GM18511 (cell line): ENCODE results near the gene CYP46A1.

Source experiments
- ATAC-seq: cut with Tn5 transposase; IDR thresholded peaks from one replicate; pipeline ENCODE4 v1.9.1; 2021; ENCODE audit warnings: mild to moderate bottlenecking, moderate library complexity; ENCODE audit not compliant: unreplicated experiment

The CYP46A1 gene

GRCh38 chr14:99741227-99741976 is 57.3 kb downstream of the CYP46A1 start:
- ATAC-seq, result no peak

- ATAC-seq, result no peak
These were observed 58.0 kb downstream of the CYP46A1 start for GRCh38 chr14:99742074-99742473.

GRCh38 chr14:99742509-99743487 is 58.7 kb downstream of the CYP46A1 start:
- ATAC-seq, result no peak

DNA sequence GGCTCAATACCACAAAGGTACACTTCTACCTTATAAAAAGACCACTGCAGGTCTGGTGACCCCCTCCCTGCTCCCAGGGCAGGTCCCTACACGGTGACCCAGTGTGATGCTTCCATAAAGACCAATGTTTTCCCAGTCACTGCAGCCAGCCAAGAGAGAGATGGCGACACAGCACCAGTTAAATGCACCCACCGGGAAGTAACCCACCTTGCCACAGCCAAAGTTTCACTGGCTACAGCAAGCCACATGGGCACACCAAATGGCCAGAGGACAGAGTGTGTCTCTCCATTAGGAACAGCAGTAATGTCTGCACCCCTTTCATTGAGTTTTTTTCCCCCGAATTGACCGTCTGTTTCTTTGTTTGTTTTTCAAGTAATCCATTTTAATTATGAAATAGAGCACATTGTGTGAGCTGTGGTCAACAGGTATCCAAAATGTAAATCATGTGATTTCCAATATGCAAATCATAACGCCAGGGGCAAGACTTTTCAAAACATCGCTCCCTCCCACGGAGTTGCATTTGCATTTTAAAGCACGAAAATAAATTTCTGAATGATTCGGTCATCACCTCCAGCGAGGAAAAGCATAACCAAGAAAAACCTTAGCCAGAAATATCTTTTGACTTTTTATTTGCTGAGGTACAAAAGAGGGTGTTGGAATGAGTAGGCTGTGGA is 60.2 kb downstream of the CYP46A1 start:
- ATAC-seq, result no peak

DNA sequence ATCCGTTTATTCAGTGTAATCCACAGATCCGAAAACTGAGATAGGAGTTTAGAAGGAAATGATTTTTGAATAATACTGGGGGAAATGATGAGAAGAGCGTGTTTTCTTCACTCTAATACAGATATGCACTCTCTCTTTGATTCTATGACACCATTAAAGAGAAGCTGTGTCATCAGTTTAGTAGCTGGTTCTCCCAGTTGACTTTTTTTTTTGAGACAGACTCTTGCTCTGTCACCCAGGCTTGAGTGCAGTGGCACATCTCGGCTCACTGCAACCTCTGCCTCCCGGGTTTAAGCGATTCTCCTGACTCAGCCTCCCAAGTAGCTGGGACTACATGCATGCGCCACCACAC is 60.8 kb downstream of the CYP46A1 start:
- no peak for ATAC-seq

DNA sequence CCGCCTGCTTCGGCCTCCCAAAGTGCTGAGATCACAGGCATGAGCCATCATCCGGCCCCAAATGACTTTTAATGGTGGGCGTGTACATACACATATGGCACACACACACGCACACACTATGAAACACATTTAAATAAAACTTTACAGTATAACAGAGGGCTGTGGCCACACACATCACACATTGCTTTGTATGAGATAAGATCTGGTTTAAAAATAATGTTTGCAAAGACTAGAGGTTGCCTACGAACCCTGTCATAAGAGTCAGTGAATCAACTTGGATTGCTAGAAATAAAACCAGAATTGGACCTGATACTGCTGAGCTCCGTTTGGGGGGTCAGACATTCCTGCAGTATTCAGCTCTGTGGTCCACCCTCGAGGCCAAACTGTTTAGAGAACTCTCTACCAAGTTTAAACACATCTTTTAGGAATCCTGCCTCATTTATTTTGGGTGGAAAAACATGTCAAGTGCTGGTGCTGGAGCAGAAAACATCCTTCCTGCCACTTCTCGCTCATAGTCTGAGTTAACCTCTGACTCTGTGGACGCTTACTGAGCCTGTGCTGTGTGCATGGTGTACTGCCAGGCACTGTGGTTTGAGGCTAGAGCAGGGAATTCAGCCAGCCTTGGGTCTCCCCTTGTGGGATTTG is 61.3 kb downstream of the CYP46A1 start:
- ATAC-seq, result no peak

DNA sequence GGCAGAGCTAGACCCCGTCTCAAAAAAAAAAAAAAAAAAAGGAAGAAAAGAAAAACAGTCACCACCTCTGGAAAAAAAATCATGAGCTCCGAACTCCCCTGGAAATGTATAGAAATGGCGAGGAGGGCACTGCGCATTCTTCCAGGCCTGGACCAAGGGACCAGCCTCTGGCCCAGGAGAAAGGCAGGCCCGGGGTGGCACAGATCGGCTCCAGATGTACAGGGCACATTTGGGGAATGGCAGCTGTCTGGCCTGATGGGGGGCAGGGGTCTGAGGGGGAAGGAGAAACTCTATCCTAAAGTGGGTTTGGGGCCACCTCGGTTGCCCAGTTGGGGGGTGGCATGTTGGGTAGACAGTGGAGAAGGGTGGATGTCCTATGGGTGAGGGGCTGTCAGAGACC is 63.1 kb downstream of the CYP46A1 start:
- no peak for ATAC-seq

GRCh38 chr14:99747582-99748330 is 63.7 kb downstream of the CYP46A1 start:
- ATAC-seq, result no peak

- ATAC-seq, result no peak
These were observed 64.4 kb downstream of the CYP46A1 start for GRCh38 chr14:99748529-99748928.

DNA sequence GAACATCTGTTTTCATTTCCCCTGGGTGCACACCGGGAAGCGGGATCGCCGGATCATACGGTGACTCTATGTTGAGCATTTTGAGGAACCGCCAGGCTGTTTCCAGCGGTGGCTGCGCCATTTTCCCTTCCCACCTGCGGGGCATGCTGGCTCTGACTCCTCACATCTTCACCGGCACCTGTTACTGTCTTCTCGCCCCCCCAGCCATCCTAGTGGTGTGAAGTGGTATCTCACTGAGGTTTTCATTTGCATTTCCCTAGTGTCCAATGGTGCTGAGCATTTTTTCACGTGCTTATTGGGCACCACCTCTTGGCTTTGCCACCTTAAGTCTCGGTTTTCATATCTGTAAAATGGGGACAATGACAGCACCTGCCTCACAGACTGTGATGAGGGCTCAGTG is 65.0 kb downstream of the CYP46A1 start:
- no peak for ATAC-seq

GRCh38 chr14:99749763-99750715 is 65.9 kb downstream of the CYP46A1 start:
- no peak for ATAC-seq

DNA sequence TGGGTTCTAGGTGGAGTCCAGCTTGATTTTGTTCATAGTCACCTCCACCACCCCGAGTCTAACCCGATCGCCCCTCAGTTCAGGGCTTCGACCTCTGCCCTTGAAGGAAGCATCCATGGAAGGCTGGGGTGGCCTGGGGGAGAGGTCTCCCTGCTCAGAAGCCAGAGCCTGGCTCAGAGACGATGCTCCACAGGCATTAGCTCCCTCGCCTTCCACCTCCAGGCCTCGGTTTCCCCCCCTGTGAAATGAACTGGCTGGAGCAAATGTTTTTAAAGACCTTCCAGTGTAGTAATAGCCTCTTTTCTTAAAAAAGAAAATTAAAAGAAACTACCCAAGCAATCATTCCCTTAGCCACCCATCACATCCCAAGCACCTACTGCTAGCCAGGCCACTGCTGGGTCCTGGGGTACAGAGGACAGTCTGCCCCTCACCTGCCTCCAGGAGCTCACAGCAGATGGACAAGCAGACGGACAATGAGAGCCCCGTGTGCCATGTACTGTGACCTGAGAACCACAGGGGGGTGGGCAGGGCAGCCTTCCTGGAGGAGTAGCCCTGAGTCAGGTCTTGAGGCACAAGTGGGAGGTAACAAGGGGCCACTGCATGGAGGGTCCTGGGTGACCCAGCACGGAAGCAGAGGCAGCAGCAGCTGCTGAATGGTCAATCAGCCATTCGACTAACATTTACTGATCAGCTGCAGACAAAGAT is 66.8 kb downstream of the CYP46A1 start:
- no peak for ATAC-seq

- ATAC-seq, result no peak
These were observed 67.7 kb downstream of the CYP46A1 start for GRCh38 chr14:99751539-99752485.

DNA sequence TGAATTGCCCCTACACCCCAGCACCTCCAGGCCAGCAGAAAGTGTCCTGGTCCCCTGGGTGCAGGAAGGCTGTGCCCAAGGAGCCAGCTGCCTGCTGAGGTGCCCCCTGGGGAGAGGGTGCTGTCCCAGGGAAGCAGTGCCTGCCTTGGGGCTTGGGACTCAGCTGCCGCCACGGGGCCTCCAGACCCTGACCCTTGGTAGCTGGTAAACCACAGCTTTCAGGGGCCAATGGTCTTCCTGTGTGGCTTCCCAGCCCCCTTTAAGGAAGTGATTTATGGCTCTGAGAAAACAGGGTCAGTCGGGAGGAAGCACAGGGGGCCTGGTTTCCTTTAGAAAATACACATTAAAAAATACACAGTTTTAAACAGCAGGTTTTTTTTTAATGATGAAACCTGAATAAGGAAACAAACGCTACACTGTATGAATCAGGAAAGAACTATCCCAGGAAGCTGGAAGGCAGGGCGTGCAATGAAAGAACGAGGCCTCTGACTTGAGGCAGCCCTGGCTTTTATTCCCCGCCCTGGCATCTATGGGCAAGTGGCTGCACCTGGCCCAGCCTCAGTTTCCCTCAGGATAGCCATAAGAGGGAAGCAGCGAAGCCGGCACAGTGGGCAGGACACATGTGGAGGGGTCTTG is 68.5 kb downstream of the CYP46A1 start:
- no peak for ATAC-seq

DNA sequence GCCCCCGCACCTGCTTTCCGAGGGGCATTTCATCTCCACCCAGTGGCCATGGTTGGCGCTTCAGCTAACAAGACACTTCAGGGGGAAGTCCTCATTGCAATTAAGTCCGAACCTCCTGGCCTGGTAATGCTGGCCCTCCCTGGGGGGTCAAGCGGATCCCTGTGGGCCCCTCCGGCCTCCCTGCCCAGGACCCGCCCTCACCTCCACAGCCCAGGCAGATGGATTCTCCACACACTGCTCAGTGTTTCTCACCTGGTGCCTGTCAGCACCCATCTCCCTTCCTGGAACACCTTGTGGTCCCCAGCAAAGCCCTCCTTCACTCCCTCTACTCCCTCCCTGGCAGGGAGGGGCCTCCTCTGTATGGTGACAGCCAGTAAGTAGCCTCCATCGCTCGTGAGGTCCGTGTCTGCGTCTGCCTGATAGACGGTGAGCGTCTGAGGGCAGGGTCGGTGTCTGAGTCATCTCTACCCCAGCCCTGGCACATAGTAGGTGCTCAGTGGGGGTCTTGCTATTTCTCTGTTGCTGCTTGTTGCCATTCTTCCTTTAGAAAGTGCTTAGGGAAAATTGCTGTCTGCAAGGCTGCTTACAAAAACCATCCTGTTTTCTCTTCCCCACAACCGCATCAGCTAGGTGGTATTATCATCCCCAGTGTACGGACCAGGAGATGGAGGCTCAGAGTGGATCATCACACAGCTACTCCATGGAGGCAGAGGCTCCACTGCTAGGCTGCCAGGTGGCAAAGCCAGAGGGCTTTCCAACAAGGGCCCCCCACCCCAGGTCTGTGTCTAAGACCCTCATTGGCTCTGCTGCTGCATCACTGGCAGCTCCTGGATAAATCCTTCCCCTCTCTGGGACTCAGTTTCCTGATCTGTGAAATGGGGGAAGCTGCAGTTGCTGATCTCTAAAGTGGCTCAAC is 69.4 kb downstream of the CYP46A1 start:
- ATAC-seq, result no peak
